T follicular helper cell (primary cell): ENCODE data around the gene SLC22A24.
"Not testable (repeated sequence)": the region's sequence is repeated elsewhere in the genome, so short reads cannot be mapped to it uniquely, and the experiment has no call there.

ENCODE experiments used
- DNase-seq: peaks from one replicate; pipeline ENCODE4 v3.0.0-alpha.2; 2020; ENCODE audit warnings: low read depth
- total RNA-seq, 2 experiments: gene quantifications; one replicate each; lab custom pipeline; 2026; lab: John Stamatoyannopoulos, UW

SLC22A24 gene, protein sequence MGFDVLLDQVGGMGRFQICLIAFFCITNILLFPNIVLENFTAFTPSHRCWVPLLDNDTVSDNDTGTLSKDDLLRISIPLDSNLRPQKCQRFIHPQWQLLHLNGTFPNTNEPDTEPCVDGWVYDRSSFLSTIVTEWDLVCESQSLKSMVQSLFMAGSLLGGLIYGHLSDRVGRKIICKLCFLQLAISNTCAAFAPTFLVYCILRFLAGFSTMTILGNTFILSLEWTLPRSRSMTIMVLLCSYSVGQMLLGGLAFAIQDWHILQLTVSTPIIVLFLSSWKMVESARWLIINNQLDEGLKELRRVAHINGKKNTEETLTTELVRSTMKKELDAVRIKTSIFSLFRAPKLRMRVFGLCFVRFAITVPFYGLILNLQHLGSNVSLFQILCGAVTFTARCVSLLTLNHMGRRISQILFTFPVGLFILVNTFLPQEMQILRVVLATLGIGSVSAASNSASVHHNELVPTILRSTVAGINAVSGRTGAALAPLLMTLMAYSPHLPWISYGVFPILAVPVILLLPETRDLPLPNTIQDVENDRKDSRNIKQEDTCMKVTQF
- 0 reads per million in 2 experiments for total RNA-seq

DNA sequence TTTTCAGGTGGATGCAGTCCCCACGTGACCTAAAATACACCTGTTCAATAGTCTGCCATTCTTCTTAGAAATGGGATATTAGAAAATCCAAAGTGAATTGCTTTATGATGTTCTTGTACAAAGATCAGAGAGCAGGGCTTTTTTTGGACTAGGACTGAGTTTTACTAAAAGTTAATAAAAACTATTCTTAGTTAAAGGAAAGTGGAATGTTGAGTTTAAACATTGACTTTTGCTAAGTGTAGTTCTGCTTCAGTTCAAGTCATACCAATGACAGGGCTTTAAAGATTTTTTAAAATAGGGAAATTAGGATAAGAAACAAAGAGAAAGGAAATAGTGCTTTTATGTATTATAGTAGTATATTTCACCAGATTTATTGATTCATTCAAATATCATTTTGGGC lies at the start of gene SLC22A24:
Gene SLC22A24 (minus strand): TSS at position 101 of the 400 bp plus-strand sequence. CDS start 442 bp downstream, outside the sequence.
- no peak for DNase-seq

DNA sequence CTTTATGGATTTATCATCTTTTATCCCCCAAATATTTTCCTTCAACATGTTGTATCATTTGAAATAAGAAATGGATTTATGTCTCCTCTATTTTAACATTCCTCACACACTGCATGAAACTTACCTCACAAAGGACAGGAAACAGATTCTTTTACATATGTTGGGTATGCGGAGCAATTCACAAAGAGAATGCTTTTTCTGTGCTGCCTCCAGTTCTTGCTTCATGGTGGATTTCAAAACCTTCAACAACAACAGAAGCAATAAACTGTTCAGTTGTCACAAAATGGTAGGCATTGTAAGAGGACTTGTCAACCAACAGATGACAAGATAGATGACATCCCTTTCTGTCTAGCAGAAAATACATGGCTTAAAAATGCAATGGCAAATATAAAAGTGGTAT lies 36.5 kb upstream of the SLC22A24 start:
- DNase-seq: no peak

DNA sequence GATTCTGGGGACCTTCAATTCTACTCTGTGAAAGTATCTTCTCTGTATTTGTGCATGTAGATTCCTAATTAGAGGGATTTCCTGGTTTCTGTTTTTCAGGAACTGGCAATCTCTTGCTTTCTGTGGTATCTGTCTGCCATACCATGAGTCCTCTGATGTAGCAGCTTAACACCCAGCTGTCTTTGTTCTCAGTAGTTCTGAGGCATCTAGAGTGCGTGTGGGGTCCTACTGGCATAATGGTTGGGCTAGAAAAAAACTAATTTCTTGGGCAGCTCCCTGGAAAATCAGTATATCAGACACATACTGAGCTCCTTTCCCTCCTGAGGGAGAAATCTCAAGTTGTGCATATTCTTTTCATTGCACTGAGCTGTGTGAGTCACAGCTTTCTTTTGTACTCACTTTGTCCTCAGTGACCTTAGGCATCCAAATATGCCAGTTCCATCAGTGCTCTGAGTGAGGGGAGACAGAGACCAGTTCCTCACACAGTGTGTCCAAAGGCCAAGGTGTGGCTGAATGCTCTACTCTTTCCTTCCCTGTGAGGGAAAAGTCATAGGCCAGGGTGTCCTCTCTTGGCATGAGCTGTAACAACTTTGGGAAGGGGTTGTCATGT lies 35.5 kb upstream of the SLC22A24 start:
- DNase-seq: no peak

DNA sequence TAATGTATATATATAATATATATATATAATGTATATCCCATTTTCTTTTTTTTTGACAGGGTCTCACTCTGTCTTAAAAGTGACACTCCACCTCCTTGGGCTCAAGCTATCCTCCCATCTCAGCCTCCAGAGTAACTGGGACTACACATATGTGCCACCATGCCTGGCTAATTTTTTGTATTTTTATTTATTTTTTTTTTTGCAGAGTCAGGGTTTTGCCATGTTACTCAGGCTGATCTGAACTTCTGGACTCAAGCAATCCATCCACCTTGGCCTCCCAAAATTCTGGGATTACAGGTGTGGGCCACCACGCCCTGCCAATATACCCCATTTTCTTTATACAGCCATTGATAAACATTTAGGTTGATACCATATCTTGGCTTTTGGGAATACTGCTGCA lies 33.9 kb upstream of the SLC22A24 start:
- DNase-seq: no peak

DNA sequence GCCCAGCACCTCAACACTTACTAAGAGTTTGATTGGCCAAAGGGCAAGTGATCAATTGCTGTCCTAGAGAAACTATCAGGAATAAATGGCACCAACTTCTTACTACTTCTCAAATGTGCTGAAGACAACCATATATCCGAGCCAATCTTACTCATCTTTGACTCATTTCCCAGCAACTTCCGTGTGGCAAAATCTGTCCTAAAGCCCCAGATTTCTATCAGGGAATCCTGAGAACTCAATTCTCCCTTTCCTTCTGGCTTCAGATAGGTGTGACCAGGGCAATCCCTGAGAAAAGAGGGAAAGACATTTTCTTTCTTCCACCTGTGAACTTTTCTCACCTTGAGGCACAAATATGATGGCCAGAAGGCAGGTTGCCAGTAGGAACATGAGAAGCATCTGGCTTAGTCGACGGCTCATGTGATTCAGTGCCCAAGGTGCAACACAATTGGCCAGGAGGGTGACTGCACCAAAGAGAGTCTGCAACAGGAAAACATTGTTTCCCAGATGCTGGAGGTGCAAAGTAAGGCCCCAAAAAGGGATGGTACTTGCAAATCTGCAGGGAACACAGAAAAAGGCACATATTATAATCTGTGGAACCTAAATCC lies 21.8 kb upstream of the SLC22A24 start:
- no peak for DNase-seq

DNA sequence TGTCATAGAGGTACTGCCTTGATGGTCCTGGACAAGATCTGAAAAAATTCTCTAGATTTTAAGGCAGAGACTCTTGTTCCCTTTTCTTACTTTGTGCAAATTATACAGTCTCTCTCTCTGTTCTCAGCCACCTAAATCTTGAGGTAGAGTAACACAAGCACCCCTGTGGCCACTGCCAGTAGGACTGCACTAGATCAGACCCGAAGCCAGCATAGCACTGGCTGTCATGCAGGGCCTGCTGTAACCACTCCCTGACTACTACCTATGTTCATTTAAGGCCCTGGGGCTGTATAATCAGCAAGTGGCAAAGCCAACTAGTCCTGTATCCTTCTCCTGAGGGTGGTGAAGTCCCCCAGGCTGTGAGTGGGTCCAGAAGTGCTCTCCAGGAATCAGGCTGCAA lies 11.8 kb upstream of the SLC22A24 start:
- no peak for DNase-seq

DNA sequence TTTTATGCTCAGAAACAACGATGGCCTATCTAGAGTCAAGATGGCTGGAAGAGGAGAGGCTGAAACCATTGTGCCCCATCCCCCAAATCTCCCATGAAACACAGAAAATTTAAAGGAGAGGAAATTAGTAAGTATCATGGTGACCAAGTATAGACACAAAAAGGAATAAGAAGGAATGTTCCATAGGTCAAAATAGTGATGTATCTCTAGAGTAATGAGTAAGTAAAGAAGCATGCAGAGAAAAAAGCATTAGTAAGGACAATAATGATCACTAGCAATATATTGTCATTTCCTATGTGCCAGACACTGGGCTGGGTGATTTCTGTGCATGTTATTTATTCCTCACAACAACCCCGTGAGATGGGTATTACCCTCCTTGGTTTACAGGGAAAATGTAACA lies 2.6 kb upstream of the SLC22A24 start:
- DNase-seq: no peak

DNA sequence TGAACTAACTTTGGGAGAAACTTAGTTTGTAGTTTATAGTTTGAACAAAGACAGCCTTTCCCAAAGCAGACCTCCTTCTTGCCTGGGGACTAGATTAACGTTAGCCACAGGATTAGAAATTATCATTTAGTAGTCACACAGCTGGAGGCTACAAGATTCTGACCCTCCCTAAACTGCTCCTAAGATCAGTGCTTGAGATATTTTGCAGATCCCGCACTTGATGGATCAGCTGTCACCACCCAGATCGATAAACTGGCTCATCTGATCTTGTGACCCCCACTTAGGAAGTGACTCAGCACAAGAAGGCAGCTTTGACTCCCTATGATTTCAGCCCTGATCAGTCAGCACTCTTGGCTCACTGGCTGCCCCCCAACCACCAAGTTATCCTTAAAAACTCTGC lies 1.6 kb downstream of the SLC22A24 start:
- DNase-seq: no peak

DNA sequence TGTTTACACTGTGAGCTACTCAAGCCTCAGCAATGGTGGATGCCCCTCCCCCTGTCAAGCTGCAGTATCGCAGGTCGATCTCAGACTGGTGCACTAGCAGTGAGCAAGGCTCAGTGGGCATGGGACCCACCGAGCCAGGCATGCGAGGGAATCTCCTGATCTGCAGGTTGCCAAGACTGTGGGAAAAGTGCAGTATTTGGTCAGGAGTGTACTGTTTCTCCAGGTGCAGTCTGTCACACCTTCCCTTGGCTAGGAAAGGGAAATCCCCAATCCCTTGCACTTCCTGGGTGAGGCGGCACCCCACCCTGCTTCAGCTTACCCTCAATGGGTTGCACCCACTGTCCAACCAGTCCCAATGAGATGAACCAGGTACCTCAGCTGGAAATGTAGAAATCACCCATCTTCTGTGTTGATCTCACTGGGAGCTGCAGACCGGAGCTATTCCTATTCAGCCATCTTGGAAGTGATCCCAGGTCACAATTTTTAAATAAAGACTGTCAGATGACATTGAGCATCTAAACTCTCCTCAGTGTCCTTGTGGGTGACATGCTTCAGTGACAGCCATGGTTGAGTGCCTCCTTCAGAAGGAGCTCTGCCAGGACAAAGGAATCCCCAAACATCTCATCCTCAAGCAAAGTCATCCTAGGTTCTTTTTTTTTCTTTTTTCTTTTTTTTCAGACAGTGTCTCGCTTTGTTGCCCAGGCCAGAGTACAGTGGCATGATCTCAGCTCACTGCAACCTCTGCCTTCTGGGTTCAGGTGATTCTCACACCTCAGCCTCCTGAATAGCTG lies 10.8 kb downstream of the SLC22A24 start:
- DNase-seq: no peak

DNA sequence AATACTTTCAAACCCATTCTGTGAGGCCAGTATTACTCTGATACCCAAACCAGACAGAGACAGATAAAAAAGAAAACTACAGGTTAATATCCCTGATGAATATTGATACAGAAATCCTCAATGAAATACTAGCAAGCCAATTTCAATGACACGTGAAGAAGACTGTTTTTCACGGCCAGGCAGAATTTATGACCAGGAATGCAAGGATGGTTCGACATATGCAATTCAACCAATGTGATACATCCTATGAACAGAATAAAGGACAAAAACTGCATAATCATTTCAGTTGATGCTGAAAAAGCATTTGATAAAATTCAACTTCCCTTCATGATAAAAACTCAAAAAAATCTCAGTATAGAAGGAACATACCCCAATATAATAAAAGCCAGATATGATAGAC lies 44.5 kb downstream of the SLC22A24 start:
- no peak for DNase-seq

DNA sequence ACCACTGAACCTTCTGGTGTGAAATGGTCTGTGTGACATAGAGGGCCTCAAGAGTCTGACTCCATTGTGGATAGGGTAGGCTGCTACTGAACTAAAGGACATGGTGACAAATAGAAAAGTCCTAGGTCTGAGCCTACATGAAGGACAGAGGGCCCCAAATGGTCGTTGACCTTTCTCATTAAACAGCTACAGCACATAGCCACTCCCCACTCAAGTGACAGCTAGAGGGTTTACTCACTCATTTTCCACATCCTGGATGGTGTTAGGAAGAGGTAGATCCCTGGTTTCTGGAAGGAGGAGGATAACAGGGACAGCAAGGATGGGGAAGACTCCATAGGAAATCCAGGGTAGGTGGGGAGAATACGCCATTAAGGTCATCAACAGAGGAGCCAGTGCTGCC lies 63.3 kb downstream of the SLC22A24 start:
- no peak for DNase-seq

DNA sequence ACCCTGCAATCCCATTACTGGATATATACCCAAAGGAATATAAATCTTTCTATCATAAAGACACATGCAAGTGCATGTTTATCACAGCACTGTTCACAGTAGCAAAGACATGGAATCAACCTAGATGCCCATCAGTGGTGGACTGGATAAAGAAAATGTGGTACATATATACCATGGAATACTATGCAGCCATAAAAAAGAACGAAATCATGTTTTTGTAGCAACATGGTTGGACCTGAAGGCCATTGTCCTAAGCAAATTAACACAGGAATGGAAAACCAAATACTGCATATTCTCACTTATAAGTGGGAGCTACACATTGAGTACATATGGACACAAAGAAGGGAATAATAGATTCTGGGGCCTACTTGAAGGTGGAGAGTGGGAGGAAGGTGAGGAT lies 97.8 kb downstream of the SLC22A24 start:
- not testable (repeated sequence) for DNase-seq

DNA sequence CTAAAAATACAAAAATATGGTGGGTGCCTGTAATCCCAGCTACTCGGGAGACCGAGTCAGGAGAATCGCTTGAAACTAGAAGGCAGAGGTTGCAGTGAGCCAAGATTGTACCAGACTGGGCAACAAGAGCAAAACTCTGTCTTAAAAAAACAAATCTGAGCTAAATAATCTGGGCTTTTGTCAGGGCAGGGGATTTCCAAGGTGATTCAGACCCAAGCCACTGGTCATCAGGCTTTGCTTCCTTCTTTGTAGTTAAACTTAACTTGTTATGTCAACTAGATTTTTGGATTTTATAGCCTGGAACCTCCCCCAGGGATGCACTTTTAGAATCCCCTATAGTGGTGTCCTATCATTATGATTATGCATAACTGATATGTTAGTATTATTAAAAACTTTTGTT lies 101.4 kb downstream of the SLC22A24 start:
- no peak for DNase-seq

DNA sequence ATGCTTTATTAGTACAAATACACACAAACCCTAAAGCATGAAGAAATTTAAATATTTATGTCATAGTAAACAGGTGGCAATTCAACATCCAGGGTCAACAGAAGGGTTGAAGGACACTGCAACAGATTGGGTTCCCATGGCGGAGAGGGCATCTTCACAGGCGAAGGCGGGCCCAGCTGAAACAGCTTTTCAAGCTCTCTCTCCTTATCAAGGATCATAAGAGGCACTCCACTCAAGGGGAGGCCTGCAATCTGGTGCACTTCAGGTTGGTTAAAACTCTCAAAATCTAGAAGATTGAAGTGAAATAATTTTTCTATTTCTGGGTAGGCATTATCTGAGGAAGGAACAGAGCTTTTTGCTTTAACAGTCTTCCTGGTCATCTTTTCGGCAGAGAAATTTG lies 111.6 kb downstream of the SLC22A24 start:
- DNase-seq: no peak
